ENCODE data around the gene BMP2K.

- TF ChIP-seq, protein P1, sequence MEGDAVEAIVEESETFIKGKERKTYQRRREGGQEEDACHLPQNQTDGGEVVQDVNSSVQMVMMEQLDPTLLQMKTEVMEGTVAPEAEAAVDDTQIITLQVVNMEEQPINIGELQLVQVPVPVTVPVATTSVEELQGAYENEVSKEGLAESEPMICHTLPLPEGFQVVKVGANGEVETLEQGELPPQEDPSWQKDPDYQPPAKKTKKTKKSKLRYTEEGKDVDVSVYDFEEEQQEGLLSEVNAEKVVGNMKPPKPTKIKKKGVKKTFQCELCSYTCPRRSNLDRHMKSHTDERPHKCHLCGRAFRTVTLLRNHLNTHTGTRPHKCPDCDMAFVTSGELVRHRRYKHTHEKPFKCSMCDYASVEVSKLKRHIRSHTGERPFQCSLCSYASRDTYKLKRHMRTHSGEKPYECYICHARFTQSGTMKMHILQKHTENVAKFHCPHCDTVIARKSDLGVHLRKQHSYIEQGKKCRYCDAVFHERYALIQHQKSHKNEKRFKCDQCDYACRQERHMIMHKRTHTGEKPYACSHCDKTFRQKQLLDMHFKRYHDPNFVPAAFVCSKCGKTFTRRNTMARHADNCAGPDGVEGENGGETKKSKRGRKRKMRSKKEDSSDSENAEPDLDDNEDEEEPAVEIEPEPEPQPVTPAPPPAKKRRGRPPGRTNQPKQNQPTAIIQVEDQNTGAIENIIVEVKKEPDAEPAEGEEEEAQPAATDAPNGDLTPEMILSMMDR (IDR thresholded peaks at IDR 0.05): no peak
- TF ChIP-seq POLR2A (IDR thresholded peaks at IDR 0.05): no peak
These were observed 162.9 kb downstream of the BMP2K start, which contains the start of gene PAQR3 for GRCh38 chr4:78938868-78939666.

All from testis (tissue), 2 donors.